Epidermal melanocyte (primary cell): ENCODE data around the gene ZC3H4.
"Not testable (repeated sequence)": the region's sequence is repeated elsewhere in the genome, so short reads cannot be mapped to it uniquely, and the experiment has no call there.

ENCODE experiments used
- DNase-seq: peaks from one replicate; pipeline ENCODE4 v3.0.0; 2011; ENCODE audit warnings: low spot score; ENCODE audit not compliant: insufficient read length

ZC3H4 gene

GRCh38 chr19:47084879-47085439 is 28.6 kb downstream of the ZC3H4 start:
- DNase-seq: no peak

- DNase-seq: no peak
Measured at GRCh38 chr19:47082493-47082892, 31.1 kb downstream of the ZC3H4 start.

DNA sequence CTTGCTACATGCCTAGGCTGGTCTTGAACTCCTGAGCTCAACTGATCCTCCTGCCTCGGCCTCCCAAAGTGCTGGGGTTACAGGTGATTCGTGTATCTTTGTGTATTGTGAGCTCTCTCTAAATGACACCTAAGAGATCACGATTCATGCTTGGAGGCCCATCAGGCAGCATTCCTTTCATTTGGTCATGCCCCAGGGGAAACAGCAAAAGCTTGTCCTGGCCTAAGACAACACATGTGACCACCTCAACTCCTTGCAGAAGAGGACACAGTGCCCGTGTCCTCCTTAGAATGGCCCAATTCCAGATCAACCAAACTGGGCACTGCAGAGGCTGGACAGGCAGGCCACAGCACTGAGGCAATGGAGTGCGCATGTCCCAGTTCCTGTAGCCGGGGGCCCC is 32.5 kb downstream of the ZC3H4 start:
- DNase-seq: no peak

GRCh38 chr19:47078351-47078750 is 35.2 kb downstream of the ZC3H4 start:
- DNase-seq: not testable (repeated sequence)

DNA sequence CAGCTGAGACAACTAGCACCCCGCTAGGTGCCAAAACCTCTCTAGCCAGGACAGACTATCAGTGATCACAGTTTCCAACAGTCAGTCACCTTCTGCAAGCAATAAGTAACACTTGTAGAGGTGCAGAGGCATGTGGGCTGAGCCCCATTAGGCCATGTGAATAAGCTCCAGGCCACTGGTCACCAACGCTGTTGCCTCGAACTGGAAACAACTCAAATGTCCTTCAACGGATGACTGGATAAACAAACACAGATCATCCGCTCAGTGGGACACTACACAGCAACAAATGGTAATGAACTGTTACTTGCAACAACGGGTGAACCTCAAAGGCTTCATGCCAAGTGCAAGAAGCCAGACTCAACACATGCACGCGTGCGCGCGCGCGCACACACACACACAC is 37.6 kb downstream of the ZC3H4 start:
- no peak for DNase-seq

DNA sequence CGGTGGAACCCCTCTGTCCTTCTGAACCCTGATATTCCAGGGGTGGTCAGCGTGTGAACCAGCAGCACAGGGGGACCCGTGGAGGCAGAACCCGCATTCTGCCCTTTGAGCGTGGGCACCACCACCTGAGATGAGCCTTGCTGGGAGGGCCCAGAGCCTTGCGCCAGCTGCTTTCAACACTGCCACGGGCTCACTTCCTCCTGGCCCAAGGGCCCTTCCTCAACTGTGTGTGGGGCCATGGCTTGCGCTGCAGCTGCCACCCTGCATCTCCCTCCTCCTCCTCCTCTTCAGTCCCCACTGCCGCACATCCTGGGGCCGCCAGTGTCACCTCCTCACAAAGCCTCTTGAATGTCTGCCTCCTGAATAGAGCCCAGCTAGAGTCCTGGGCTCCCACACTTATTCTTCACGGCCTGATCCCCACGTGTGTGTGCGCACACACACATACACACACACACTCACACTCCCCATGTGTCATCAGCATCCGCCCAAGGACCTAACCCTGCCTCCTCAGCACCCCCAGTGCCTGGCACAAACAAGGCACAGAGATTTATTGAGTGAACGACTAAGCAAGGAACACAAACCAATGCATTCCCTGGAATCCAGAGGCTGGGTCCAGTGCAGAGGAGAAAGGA is 38.3 kb downstream of the ZC3H4 start:
- no peak for DNase-seq

DNA sequence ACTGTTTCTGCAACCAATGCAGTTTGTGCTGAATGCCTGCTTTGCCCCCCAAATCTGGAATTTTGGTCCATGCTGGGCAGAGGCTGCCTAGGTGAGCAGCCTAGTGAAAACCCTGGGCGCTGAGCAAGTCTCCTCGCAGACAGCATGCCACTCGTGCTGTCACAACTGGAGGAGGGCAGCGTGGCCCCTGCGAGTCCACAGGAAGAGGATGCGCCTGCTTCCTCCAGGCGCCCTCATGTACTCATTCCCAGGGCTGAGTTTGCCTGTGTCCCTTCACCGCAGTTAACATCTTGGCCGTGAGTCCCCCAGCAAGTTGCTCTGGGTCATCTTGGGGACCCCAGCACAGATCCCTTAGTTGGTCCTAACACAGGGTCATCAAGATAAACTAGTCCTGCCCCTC is 39.0 kb downstream of the ZC3H4 start:
- DNase-seq: no peak

DNA sequence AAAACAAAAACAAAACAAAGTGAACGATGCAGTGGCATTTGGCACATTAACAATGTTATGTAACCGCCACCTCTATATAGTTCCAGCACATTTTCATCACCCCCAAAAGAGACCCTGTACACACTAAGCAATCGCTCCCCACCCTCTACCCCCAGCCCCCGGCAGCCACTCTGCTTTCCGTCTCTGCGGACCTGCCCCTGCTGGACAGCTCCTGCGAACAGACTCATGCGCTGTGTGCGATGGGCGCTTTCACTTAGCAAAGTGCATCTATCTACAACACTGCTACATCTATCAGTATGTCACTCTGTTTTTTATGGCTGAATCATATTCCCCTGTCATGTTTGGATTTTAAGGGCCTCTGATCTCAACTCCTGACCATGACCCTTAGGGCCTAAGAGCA is 40.0 kb downstream of the ZC3H4 start:
- DNase-seq: no peak

GRCh38 chr19:47072323-47072722 is 41.3 kb downstream of the ZC3H4 start:
- no peak for DNase-seq

DNA sequence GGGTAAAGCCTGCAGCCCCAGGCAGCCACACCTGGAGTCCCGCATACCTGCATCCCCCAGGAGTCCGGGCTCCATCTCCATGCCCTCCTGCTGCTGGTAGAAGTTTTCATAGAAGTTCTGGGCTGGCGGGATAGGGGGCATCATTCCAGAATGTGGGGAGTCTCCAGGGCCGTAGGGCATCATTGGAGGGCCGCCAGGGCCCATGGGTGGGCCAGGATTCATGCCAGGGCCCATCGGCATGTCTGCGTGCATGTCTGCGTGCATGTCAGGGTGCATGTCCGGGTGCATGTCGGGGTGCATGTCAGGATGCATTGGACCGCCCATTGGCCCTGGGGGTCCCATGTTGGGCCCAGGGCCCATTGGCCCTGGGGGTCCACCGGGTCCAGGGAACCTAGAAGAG is 41.8 kb downstream of the ZC3H4 start:
- DNase-seq: no peak

DNA sequence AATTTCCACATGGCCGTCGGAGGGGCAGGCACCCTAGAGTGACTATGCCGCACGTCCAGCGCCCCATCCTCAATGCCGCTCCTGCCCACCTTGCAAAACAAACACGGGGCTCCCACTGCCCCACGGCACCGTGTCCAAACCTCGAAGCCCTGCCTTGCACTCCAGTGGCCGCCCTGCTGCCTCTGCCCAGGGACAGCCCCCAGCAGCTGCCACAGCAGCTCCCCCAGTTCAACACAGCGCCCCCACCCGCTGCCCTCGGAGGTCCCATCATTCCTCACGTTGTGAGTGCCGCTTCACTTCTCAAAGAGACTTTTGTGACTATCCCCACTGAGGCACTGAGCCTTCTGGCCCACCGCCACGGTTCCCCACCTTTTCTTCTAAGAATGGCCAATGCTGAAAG is 42.8 kb downstream of the ZC3H4 start:
- DNase-seq: no peak

DNA sequence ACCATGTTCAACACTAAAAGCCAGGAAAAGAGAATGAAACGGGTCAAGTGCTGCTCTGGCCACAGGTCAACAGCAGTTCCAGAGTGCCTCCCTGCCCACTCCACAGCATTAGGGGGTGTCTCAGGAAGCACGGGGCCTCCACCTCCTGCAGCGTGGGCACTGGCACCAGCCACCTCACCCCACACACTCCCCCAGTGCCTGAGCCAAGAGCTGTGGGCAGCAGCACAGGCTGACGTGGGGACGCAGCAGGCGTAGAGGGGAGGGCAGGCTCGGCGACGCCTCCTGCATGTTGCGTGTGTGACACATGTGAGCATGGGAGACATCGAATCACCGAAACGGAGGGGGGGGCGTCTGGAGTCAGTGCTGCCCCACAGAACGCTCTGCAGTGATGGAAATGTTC is 43.8 kb downstream of the ZC3H4 start:
- no peak for DNase-seq

- no peak for DNase-seq
Measured at GRCh38 chr19:47068876-47069406, 44.6 kb downstream of the ZC3H4 start.

- no peak for DNase-seq
Measured at GRCh38 chr19:47068246-47068645, 45.3 kb downstream of the ZC3H4 start.

DNA sequence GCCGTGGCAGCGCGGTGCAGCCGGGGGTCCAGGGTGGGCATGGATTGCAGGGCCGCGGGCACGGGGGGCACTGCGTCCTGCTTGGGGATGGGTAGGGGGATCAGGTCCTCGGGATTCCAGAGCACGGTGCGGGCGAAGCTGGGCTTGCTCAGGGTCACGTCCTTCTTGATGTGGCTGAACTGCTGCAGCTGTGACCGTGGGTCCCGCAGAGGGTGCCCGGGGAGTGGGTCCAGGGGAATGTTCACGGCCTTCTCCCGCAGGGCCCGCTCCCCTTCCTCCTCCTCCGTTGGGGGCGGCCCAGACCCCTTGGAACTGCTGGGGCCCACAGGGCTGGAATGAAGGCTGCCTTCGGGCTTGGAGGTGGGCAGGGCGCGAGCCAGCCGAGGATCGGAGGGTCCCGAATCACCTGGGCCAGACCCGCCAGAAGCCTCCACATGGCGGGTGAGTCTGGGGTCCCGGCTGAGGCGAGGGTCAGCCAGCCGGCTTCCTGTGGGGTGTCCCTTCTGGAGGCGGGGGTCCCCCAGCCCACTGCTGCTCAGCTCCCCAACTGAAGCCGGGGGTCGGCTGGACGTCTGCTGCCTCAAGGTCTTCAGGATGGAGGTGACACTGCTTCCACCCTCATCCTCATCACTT is 46.2 kb downstream of the ZC3H4 start:
- no peak for DNase-seq

- no peak for DNase-seq
Measured at GRCh38 chr19:47066376-47067214, 47.0 kb downstream of the ZC3H4 start.

DNA sequence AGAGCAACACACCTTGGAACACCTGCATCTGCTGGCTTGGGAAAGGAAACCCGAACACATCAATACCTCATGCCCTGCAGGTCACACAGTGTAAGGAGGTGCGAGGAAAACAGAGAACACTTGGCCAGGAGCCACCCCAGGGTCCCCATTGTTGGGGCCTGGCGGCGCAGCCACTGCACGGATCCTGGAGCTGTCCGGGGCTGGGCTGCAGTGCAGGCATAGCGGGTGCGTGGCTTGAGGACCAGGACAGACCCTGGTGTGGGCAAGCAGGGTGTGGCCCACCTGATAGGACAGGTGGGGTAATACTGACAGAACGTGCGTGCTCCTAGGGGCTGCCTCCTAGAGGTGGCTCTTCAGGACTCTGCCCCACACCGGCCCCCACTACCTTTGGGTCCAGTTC is 48.3 kb downstream of the ZC3H4 start:
- no peak for DNase-seq

GRCh38 chr19:47063874-47064273 is 49.7 kb downstream of the ZC3H4 start:
- no peak for DNase-seq

DNA sequence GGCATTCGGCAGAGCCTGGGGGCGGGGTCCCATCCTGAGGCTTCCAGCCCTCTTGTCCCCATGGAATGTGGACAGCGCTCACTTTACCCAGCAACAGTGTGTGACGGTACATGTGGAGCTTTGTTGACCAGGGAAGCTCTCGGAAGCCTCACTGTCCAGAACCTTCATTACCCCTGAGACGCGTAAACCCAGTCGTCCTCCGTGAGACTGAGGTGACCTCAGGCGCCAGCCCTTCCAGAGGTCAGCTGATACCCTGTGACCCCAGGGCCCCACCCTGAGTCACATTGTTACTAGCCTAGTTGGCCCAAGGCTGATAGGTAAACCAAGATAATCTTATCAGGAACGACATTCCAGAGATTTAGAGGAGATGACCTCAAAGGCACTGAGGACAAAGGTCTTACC is 55.0 kb downstream of the ZC3H4 start:
- DNase-seq: no peak

- no peak for DNase-seq
Measured at GRCh38 chr19:47057328-47057727, 56.2 kb downstream of the ZC3H4 start.

- no peak for DNase-seq
Measured at GRCh38 chr19:47056411-47056810, 57.2 kb downstream of the ZC3H4 start.

DNA sequence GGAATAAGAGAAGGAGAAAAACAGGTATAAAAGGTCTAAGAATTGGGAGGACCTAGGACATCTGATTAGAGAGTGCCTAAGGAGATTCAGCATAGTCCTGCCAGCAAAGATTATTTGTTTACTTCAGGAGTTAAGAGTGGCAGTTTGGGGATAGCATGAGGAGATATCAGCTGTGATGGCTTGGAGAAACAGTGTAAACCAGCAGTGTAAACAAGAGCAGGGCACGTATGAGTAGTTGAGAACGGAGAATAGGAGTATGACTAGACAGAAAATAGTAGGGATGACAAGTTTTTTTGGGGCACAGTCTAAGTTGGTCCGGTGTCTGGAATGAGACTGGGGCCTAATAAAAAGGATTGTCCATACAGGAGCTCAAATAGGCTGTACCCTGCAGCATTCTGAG is 63.0 kb downstream of the ZC3H4 start:
- not testable (repeated sequence) for DNase-seq
